Activated naive CD8-positive, alpha-beta T cell (primary cell): ENCODE results near the gene RRP15.

ENCODE experiments used
- H3K27ac Mint-ChIP-seq: one replicate; pipeline ENCODE4 v1.8.0; 2021; ENCODE audit warnings: mixed read lengths
- H3K27me3 Mint-ChIP-seq: one replicate; pipeline ENCODE4 v1.8.0; 2021; ENCODE audit warnings: mixed read lengths
- H3K36me3 Mint-ChIP-seq: one replicate; pipeline ENCODE4 v1.8.0; 2021; ENCODE audit warnings: mixed read lengths
- H3K4me1 Mint-ChIP-seq: one replicate; pipeline ENCODE4 v1.8.0; 2021; ENCODE audit warnings: low read depth, mixed read lengths
- H3K4me3 Mint-ChIP-seq: one replicate; pipeline ENCODE4 v1.8.0; 2021; ENCODE audit warnings: mild to moderate bottlenecking, mixed read lengths
- H3K9me3 Mint-ChIP-seq: one replicate; pipeline ENCODE4 v1.8.0; 2021; ENCODE audit warnings: low read depth, mixed read lengths

Gene RRP15

GRCh38 chr1:218341325-218341724 lies 56.2 kb downstream of the RRP15 start:
- Mint-ChIP-seq H3K4me3 (no peak overlapping the region), H3K9me3 (no peaks in the 10 kb centered on the region), H3K4me1 (peaks cover 3% of the 10 kb centered on the region), H3K27me3 (peaks cover 13% of the 10 kb centered on the region), H3K36me3 (peaks cover 20% of the 10 kb centered on the region), H3K27ac (no peak overlapping the region)

- H3K4me1 Mint-ChIP-seq: peaks cover 10% of the 10 kb centered on the region
- no peak overlapping the region for H3K27ac Mint-ChIP-seq
- H3K36me3 Mint-ChIP-seq: peaks cover 20% of the 10 kb centered on the region
- H3K4me3 Mint-ChIP-seq: no peak overlapping the region
- H3K27me3 Mint-ChIP-seq: peaks cover 18% of the 10 kb centered on the region
- no peaks in the 10 kb centered on the region for H3K9me3 Mint-ChIP-seq
These were observed 57.0 kb downstream of the RRP15 start for GRCh38 chr1:218342091-218342490.

- no peaks in the 10 kb centered on the region for H3K9me3 Mint-ChIP-seq
- no peak within 1 kb of the TSS for H3K27ac Mint-ChIP-seq
- H3K4me3 Mint-ChIP-seq: no peak within 1 kb of the TSS
- H3K36me3 Mint-ChIP-seq: peaks cover 17% of the 10 kb centered on the region
- H3K4me1 Mint-ChIP-seq: peaks cover 21% of the 10 kb centered on the region
- H3K27me3 Mint-ChIP-seq: peaks cover 28% of the 10 kb centered on the region
These were observed 60.0 kb downstream of the RRP15 start, which contains the start of gene TGFB2 for GRCh38 chr1:218344814-218345672. TSS of gene TGFB2 (plus strand) at chr1:218345336. CDS start at chr1:218346702, 1,366 bp downstream.

- H3K27me3 Mint-ChIP-seq: peaks cover 28% of the 10 kb centered on the region
- no peak overlapping the region for H3K4me3 Mint-ChIP-seq
- no peaks in the 10 kb centered on the region for H3K9me3 Mint-ChIP-seq
- no peak overlapping the region for H3K27ac Mint-ChIP-seq
- peaks cover 23% of the 10 kb centered on the region for H3K4me1 Mint-ChIP-seq
- peaks cover 16% of the 10 kb centered on the region for H3K36me3 Mint-ChIP-seq
These were observed 60.7 kb downstream of the RRP15 start for GRCh38 chr1:218345673-218346390.

- Mint-ChIP-seq H3K4me1 (peaks cover 31% of the 10 kb centered on the region), H3K27ac (peak overlapping the region; percentile 43), H3K27me3 (peaks cover 25% of the 10 kb centered on the region), H3K36me3 (peaks cover 9% of the 10 kb centered on the region), H3K4me3 (no peak overlapping the region), H3K9me3 (no peaks in the 10 kb centered on the region)
These were observed 61.5 kb downstream of the RRP15 start for GRCh38 chr1:218346391-218347204.

GRCh38 chr1:218347336-218347722 lies 62.2 kb downstream of the RRP15 start:
- peaks cover 3% of the 10 kb centered on the region for H3K36me3 Mint-ChIP-seq
- H3K27me3 Mint-ChIP-seq: peaks cover 20% of the 10 kb centered on the region
- no peaks in the 10 kb centered on the region for H3K9me3 Mint-ChIP-seq
- peaks cover 35% of the 10 kb centered on the region for H3K4me1 Mint-ChIP-seq
- H3K4me3 Mint-ChIP-seq: no peak overlapping the region
- H3K27ac Mint-ChIP-seq: no peak overlapping the region

- no peak overlapping the region for H3K27ac Mint-ChIP-seq
- peaks cover 37% of the 10 kb centered on the region for H3K4me1 Mint-ChIP-seq
- H3K27me3 Mint-ChIP-seq: peaks cover 20% of the 10 kb centered on the region
- no peaks in the 10 kb centered on the region for H3K9me3 Mint-ChIP-seq
- no peak overlapping the region for H3K4me3 Mint-ChIP-seq
- no peaks in the 10 kb centered on the region for H3K36me3 Mint-ChIP-seq
These were observed 62.9 kb downstream of the RRP15 start for GRCh38 chr1:218347723-218348627.

GRCh38 chr1:218348628-218349071 lies 63.6 kb downstream of the RRP15 start:
- Mint-ChIP-seq H3K9me3 (no peaks in the 10 kb centered on the region), H3K36me3 (no peaks in the 10 kb centered on the region), H3K27me3 (peaks cover 20% of the 10 kb centered on the region), H3K27ac (no peak overlapping the region), H3K4me3 (no peak overlapping the region), H3K4me1 (peaks cover 37% of the 10 kb centered on the region)

GRCh38 chr1:218349348-218350034 lies 64.4 kb downstream of the RRP15 start:
- Mint-ChIP-seq H3K36me3 (no peaks in the 10 kb centered on the region), H3K4me1 (peaks cover 37% of the 10 kb centered on the region), H3K9me3 (no peaks in the 10 kb centered on the region), H3K27ac (no peak overlapping the region), H3K4me3 (peak overlapping the region; percentile 34), H3K27me3 (peaks cover 22% of the 10 kb centered on the region)

GRCh38 chr1:218350035-218350525 lies 65.0 kb downstream of the RRP15 start:
- H3K27ac Mint-ChIP-seq: no peak overlapping the region
- H3K9me3 Mint-ChIP-seq: no peaks in the 10 kb centered on the region
- peak overlapping the region; percentile 34 for H3K4me3 Mint-ChIP-seq
- no peaks in the 10 kb centered on the region for H3K36me3 Mint-ChIP-seq
- peaks cover 22% of the 10 kb centered on the region for H3K27me3 Mint-ChIP-seq
- H3K4me1 Mint-ChIP-seq: peaks cover 37% of the 10 kb centered on the region

- peak overlapping the region; percentile 37 for H3K27ac Mint-ChIP-seq
- H3K27me3 Mint-ChIP-seq: peaks cover 22% of the 10 kb centered on the region
- H3K36me3 Mint-ChIP-seq: no peaks in the 10 kb centered on the region
- peaks cover 37% of the 10 kb centered on the region for H3K4me1 Mint-ChIP-seq
- no peaks in the 10 kb centered on the region for H3K9me3 Mint-ChIP-seq
- H3K4me3 Mint-ChIP-seq: peak overlapping the region; percentile 75
These were observed 65.7 kb downstream of the RRP15 start for GRCh38 chr1:218350801-218351266.

GRCh38 chr1:218351391-218352074 lies 66.4 kb downstream of the RRP15 start:
- Mint-ChIP-seq H3K36me3 (no peaks in the 10 kb centered on the region), H3K27me3 (peaks cover 19% of the 10 kb centered on the region), H3K4me3 (peak overlapping the region; percentile 75), H3K9me3 (no peaks in the 10 kb centered on the region), H3K4me1 (peaks cover 32% of the 10 kb centered on the region), H3K27ac (peak overlapping the region; percentile 37)

GRCh38 chr1:218352075-218352438 lies 67.0 kb downstream of the RRP15 start:
- H3K9me3 Mint-ChIP-seq: no peaks in the 10 kb centered on the region
- peaks cover 27% of the 10 kb centered on the region for H3K4me1 Mint-ChIP-seq
- H3K27ac Mint-ChIP-seq: no peak overlapping the region
- no peak overlapping the region for H3K4me3 Mint-ChIP-seq
- H3K36me3 Mint-ChIP-seq: no peaks in the 10 kb centered on the region
- peaks cover 15% of the 10 kb centered on the region for H3K27me3 Mint-ChIP-seq
